ENCODE results near the gene HOXD1.

Gene HOXD1

GRCh38 chr2:176169711-176170110 lies 18.8 kb upstream of the HOXD1 start:
- Mint-ChIP-seq H3K36me3 (ENCODE audit: low read depth) (peaks cover 36% of the 10 kb centered on the region), H3K4me3 (peak overlapping the region; percentile 42), H3K27ac (peak overlapping the region; percentile 97), H3K9me3 (no peaks in the 10 kb centered on the region), H3K4me1 (peaks cover 95% of the 10 kb centered on the region), H3K27me3 (ENCODE audit: low read depth, poor library complexity) (peaks cover 7% of the 10 kb centered on the region)
- no peak for DNase-seq
- TF ChIP-seq CTCF (IDR thresholded peaks at IDR 0.05) = no peak

- TF ChIP-seq CTCF (IDR thresholded peaks at IDR 0.05) = no peak
- Mint-ChIP-seq H3K36me3 (ENCODE audit: low read depth) (peaks cover 35% of the 10 kb centered on the region), H3K27me3 (ENCODE audit: low read depth, poor library complexity) (peaks cover 7% of the 10 kb centered on the region), H3K9me3 (no peaks in the 10 kb centered on the region), H3K4me3 (peak overlapping the region; percentile 92), H3K4me1 (peaks cover 95% of the 10 kb centered on the region), H3K27ac (peak overlapping the region; percentile 97)
- no peak for DNase-seq
Measured at GRCh38 chr2:176170602-176171305, 17.7 kb upstream of the HOXD1 start.

DNA sequence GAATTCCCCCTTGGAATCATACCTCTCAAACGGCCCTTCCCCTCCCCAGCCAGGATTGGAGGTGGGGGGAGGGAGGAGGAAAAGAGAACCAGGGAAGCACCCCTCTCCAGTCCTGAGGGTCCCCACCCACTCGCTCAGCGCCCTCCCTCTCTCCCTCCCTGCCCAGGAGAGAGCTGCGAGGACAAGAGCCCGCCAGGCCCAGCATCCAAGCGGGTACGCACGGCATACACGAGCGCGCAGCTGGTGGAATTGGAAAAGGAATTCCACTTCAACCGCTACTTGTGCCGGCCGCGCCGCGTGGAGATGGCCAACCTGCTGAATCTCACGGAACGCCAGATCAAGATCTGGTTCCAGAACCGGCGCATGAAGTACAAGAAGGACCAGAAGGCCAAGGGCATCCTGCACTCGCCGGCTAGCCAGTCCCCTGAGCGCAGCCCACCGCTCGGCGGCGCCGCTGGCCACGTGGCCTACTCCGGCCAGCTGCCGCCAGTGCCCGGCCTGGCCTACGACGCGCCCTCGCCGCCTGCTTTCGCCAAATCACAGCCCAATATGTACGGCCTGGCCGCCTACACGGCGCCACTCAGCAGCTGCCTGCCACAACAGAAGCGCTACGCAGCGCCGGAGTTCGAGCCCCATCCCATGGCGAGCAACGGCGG lies 17.0 kb upstream of the HOXD1 start:
- Mint-ChIP-seq H3K4me1 (peaks cover 95% of the 10 kb centered on the region), H3K27ac (peak overlapping the region; percentile 99), H3K4me3 (peak overlapping the region; percentile 92), H3K36me3 (ENCODE audit: low read depth) (peaks cover 29% of the 10 kb centered on the region), H3K27me3 (ENCODE audit: low read depth, poor library complexity) (peaks cover 7% of the 10 kb centered on the region), H3K9me3 (no peaks in the 10 kb centered on the region)
- TF ChIP-seq CTCF (IDR thresholded peaks at IDR 0.05) = no peak
- DNase-seq = no peak

DNA sequence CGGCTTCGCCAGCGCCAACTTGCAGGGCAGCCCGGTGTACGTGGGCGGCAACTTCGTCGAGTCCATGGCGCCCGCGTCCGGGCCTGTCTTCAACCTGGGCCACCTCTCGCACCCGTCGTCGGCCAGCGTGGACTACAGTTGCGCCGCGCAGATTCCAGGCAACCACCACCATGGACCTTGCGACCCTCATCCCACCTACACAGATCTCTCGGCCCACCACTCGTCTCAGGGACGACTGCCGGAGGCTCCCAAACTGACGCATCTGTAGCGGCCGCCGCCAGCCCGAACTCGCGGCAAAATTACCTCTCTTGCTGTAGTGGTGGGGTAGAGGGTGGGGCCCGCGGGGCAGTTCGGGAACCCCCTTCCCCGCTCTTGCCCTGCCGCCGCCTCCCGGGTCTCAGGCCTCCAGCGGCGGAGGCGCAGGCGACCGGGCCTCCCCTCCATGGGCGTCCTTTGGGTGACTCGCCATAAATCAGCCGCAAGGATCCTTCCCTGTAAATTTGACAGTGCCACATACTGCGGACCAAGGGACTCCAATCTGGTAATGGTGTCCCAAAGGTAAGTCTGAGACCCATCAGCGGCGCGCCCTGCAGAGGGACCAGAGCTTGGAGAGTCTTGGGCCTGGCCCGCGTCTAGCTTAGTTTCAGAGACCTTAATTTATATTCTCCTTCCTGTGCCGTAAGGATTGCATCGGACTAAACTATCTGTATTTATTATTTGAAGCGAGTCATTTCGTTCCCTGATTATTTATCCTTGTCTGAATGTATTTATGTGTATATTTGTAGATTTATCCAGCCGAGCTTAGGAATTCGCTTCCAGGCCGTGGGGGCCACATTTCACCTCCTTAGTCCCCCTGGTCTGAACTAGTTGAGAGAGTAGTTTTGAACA lies 16.2 kb upstream of the HOXD1 start:
- peaks cover 6% of the 10 kb centered on the region for H3K27me3 Mint-ChIP-seq (ENCODE audit: low read depth, poor library complexity)
- peak overlapping the region; percentile 92 for H3K4me3 Mint-ChIP-seq
- H3K9me3 Mint-ChIP-seq = no peaks in the 10 kb centered on the region

More for the DNA sequence above, 16.2 kb upstream of the HOXD1 start:
- Mint-ChIP-seq H3K4me1 (peaks cover 95% of the 10 kb centered on the region), H3K27ac (peak overlapping the region; percentile 99), H3K36me3 (ENCODE audit: low read depth) (peaks cover 26% of the 10 kb centered on the region)
- DNase-seq = peak; percentile 43
- no peak for TF ChIP-seq CTCF (IDR thresholded peaks at IDR 0.05)

Measured in nephron progenitor cell (in vitro differentiated cells).